ENCODE measurements around the gene RPSA.

DNA sequence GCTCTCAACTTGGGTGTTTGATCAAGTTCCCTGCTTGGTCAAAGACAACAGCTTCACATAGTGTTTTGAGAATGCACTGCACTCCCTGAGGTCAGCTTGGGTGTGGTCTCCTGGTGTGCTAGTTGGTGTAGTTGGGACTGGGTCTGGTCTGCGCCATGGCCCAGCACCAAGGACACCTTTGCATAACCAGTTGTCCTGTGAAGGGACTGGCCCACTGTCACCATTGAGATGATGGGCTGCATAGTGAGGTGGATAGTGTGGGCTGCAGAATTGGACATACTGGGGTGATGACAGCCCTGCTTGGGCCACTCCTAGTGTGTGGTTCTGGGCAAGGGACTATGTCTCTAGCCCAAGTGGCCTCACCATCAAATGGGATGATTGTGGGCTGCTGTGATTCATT, 9.5 kb downstream of the RPSA start:
- TF ChIP-seq POLR2AphosphoS5 (IDR thresholded peaks at IDR 0.05; ENCODE audit: low read depth, low read length) (no peak), POLR2A (IDR thresholded peaks at IDR 0.05; ENCODE audit: low read depth, low read length) (peak; percentile 73)
